ENCODE results near the gene METTL8.

DNA sequence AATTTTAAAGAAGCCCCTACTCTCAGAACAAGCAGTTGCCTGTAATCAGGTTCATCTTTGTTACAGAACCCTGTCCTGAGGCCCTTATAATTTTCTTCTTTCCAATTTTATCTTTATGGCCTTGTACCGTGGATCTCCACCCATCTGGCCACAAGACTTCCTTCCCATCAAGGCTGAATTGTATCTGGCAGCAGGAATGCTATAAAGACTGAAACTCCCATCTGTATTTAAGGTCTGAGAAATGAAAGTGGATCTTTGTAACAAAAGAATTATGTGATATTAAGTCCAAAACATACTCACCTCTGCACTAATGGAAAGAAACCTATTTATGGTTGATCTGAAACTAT, 91.8 kb downstream of the METTL8 start:
- TF ChIP-seq EZH2 (IDR thresholded peaks at IDR 0.05) (no peak), POLR2AphosphoS5 (IDR thresholded peaks at IDR 0.05; ENCODE audit: borderline replicate concordance, low read depth, low read length) (no peak)

Measured in SK-N-MC (cell line).